ENCODE results near the gene KRTAP10-6.

GRCh38 chr21:44623575-44623974 is 31.3 kb upstream of the KRTAP10-6 start:
- TF ChIP-seq EZH2 (IDR thresholded peaks at IDR 0.05; ENCODE audit: borderline replicate concordance) (no peak), EZH2phosphoT487 (IDR thresholded peaks at IDR 0.05; ENCODE audit: low read depth, severe bottlenecking, unreplicated experiment) (no peak)
- TF ChIP-seq, protein P1, sequence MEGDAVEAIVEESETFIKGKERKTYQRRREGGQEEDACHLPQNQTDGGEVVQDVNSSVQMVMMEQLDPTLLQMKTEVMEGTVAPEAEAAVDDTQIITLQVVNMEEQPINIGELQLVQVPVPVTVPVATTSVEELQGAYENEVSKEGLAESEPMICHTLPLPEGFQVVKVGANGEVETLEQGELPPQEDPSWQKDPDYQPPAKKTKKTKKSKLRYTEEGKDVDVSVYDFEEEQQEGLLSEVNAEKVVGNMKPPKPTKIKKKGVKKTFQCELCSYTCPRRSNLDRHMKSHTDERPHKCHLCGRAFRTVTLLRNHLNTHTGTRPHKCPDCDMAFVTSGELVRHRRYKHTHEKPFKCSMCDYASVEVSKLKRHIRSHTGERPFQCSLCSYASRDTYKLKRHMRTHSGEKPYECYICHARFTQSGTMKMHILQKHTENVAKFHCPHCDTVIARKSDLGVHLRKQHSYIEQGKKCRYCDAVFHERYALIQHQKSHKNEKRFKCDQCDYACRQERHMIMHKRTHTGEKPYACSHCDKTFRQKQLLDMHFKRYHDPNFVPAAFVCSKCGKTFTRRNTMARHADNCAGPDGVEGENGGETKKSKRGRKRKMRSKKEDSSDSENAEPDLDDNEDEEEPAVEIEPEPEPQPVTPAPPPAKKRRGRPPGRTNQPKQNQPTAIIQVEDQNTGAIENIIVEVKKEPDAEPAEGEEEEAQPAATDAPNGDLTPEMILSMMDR (IDR thresholded peaks at IDR 0.05; ENCODE audit: poor library complexity) = no peak
